ENCODE data around the gene TTC16.

The TTC16 gene

GRCh38 chr9:127770905-127771569 is 55.2 kb downstream of the TTC16 start:
- peak overlapping the region; percentile 96 for H3K27ac Mint-ChIP-seq (ENCODE audit: low read depth)
- DNase-seq (ENCODE audit: low spot score in 2 of 2), result peak; percentile 81 to 91

GRCh38 chr9:127771570-127772189 is 55.8 kb downstream of the TTC16 start:
- DNase-seq (ENCODE audit: low spot score in 2 of 2), result no peak
- H3K4me3 Mint-ChIP-seq, result peak overlapping the region; percentile 87
- H3K36me3 Mint-ChIP-seq (ENCODE audit: insufficient read depth), result peaks cover 59% of the 10 kb centered on the region
- H3K4me1 Mint-ChIP-seq, result peaks cover 56% of the 10 kb centered on the region
- ATAC-seq (replicated peaks; ENCODE audit: extremely low read depth, poor library complexity, severe bottlenecking), result no peak
- no peaks in the 10 kb centered on the region for H3K9me3 Mint-ChIP-seq
- peak overlapping the region; percentile 96 for H3K27ac Mint-ChIP-seq (ENCODE audit: low read depth)
- no peaks in the 10 kb centered on the region for H3K27me3 Mint-ChIP-seq

More at GRCh38 chr9:127770905-127771569, 55.2 kb downstream of the TTC16 start:
- H3K36me3 Mint-ChIP-seq (ENCODE audit: insufficient read depth), result peaks cover 56% of the 10 kb centered on the region
- H3K4me1 Mint-ChIP-seq, result peaks cover 63% of the 10 kb centered on the region
- peak overlapping the region; percentile 87 for H3K4me3 Mint-ChIP-seq
- ATAC-seq (replicated peaks; ENCODE audit: extremely low read depth, poor library complexity, severe bottlenecking), result peak; percentile 88
- H3K9me3 Mint-ChIP-seq, result no peaks in the 10 kb centered on the region
- no peaks in the 10 kb centered on the region for H3K27me3 Mint-ChIP-seq

DNA sequence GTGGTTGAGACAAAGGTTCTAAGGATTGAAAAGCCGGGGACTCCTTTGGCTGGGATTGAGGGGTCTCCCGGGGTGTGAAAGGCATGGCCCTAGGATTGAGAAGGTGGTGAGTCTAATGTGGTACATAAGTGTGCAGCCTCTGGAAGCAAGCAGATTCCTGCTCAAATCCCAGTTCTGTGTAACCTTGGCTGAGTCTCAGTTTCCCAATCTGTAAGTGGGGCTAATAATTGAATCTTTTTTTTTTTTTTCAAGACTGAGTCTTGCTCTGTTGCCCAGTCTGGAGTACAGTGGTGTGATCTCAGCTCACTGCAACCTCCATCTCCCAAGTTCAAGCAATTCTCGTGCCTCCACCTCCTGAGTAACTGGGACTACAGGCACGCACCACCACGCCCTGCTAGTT is 56.7 kb downstream of the TTC16 start:
- no peaks in the 10 kb centered on the region for H3K9me3 Mint-ChIP-seq
- no peak overlapping the region for H3K27ac Mint-ChIP-seq (ENCODE audit: low read depth)
- no peak for ATAC-seq (replicated peaks; ENCODE audit: extremely low read depth, poor library complexity, severe bottlenecking)
- H3K4me3 Mint-ChIP-seq, result peak overlapping the region; percentile 6
- H3K36me3 Mint-ChIP-seq (ENCODE audit: insufficient read depth), result peaks cover 55% of the 10 kb centered on the region
- H3K27me3 Mint-ChIP-seq, result no peaks in the 10 kb centered on the region
- H3K4me1 Mint-ChIP-seq, result peaks cover 51% of the 10 kb centered on the region
- DNase-seq (ENCODE audit: low spot score in 2 of 2), result no peak

DNA sequence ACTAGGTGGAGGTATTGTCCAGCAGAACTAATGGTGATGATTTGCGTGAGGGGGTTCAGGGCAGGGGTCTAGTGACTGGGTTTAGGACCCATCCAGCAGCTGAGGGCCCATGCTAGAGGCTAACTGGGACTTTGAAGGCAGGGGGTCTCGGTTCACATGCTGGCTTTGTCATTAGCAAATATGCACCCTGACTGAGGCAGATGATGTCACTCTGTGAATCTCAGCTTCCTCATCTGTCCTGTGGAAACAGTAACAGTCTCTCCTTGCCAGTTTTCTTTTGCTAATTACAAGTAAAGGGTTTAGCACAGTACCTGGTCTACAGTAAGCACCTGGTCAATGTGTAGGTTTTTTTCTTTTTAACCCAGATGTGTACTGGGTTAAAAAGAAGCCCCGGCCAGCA is 57.4 kb downstream of the TTC16 start:
- peak overlapping the region; percentile 72 for H3K27ac Mint-ChIP-seq (ENCODE audit: low read depth)

GRCh38 chr9:127773981-127774380 is 58.1 kb downstream of the TTC16 start:
- H3K4me3 Mint-ChIP-seq, result peak overlapping the region; percentile 9
- no peaks in the 10 kb centered on the region for H3K27me3 Mint-ChIP-seq
- peaks cover 53% of the 10 kb centered on the region for H3K36me3 Mint-ChIP-seq (ENCODE audit: insufficient read depth)
- ATAC-seq (replicated peaks; ENCODE audit: extremely low read depth, poor library complexity, severe bottlenecking) (no peak), DNase-seq (ENCODE audit: low spot score in 2 of 2) (no peak)
- peak overlapping the region; percentile 72 for H3K27ac Mint-ChIP-seq (ENCODE audit: low read depth)
- H3K4me1 Mint-ChIP-seq, result peaks cover 49% of the 10 kb centered on the region
- H3K9me3 Mint-ChIP-seq, result no peaks in the 10 kb centered on the region

More for the DNA sequence above, 57.4 kb downstream of the TTC16 start:
- no peak overlapping the region for H3K4me3 Mint-ChIP-seq
- H3K9me3 Mint-ChIP-seq, result no peaks in the 10 kb centered on the region
- peaks cover 53% of the 10 kb centered on the region for H3K4me1 Mint-ChIP-seq
- ATAC-seq (replicated peaks; ENCODE audit: extremely low read depth, poor library complexity, severe bottlenecking) (no peak), DNase-seq (ENCODE audit: low spot score in 2 of 2) (no peak)
- no peaks in the 10 kb centered on the region for H3K27me3 Mint-ChIP-seq
- peaks cover 57% of the 10 kb centered on the region for H3K36me3 Mint-ChIP-seq (ENCODE audit: insufficient read depth)

DNA sequence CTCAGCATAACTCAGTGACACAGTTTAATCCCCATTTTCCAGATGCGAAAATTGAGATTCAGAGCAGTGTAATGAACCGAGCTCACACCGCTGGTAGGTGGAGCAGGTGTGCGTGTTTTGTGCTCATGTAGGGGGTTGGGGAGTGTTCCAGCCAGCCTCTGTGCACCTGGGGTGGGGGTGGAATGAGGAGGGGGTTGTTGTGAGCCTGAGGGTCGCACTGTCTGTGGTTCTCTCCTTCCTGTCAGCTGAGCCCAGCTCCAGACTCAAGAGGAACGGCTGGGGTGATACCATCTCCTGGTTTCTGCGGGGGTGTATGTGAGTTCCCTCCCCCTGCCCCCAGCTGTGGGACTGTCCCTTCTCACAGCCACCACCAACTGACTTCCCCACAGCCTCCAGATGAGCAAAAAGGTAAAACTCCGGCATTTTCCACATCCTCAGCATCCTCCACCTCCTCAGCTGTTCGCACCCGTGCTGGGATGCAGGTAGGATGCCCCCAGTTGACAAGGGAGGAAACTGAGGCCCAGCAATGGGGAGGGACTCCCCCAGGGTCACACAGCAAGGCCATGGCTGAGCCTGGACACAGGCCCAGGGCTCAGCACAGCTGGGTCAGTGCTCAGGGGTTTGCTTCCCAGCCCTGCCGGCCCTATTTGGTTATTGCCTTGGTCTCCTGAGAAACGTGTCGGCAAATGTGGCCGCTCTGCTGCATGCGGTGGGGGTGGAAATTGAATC is 60.5 kb downstream of the TTC16 start:
- Mint-ChIP-seq H3K9me3 (no peaks in the 10 kb centered on the region), H3K36me3 (ENCODE audit: insufficient read depth) (peaks cover 49% of the 10 kb centered on the region), H3K27me3 (no peaks in the 10 kb centered on the region), H3K27ac (ENCODE audit: low read depth) (peak overlapping the region; percentile 95), H3K4me1 (peaks cover 45% of the 10 kb centered on the region), H3K4me3 (peak overlapping the region; percentile 96)
- peak; percentile 57 for ATAC-seq (replicated peaks; ENCODE audit: extremely low read depth, poor library complexity, severe bottlenecking)
- peak; percentile 49 to 72 for DNase-seq (ENCODE audit: low spot score in 2 of 2)

GRCh38 chr9:127776924-127777289 is 61.0 kb downstream of the TTC16 start:
- no peaks in the 10 kb centered on the region for H3K9me3 Mint-ChIP-seq
- ATAC-seq (replicated peaks; ENCODE audit: extremely low read depth, poor library complexity, severe bottlenecking) (no peak), DNase-seq (ENCODE audit: low spot score in 2 of 2) (no peak)
- peak overlapping the region; percentile 95 for H3K27ac Mint-ChIP-seq (ENCODE audit: low read depth)
- H3K4me3 Mint-ChIP-seq, result peak overlapping the region; percentile 96
- H3K36me3 Mint-ChIP-seq (ENCODE audit: insufficient read depth), result peaks cover 44% of the 10 kb centered on the region
- peaks cover 46% of the 10 kb centered on the region for H3K4me1 Mint-ChIP-seq
- no peaks in the 10 kb centered on the region for H3K27me3 Mint-ChIP-seq

- ATAC-seq (replicated peaks; ENCODE audit: extremely low read depth, poor library complexity, severe bottlenecking) (no peak), DNase-seq (ENCODE audit: low spot score in 2 of 2) (no peak)
- peaks cover 48% of the 10 kb centered on the region for H3K4me1 Mint-ChIP-seq
- H3K4me3 Mint-ChIP-seq, result peak overlapping the region; percentile 96
- H3K36me3 Mint-ChIP-seq (ENCODE audit: insufficient read depth), result peaks cover 40% of the 10 kb centered on the region
- H3K9me3 Mint-ChIP-seq, result no peaks in the 10 kb centered on the region
- H3K27ac Mint-ChIP-seq (ENCODE audit: low read depth), result peak overlapping the region; percentile 95
- H3K27me3 Mint-ChIP-seq, result no peaks in the 10 kb centered on the region
These were observed 61.6 kb downstream of the TTC16 start for GRCh38 chr9:127777368-127777980.

DNA sequence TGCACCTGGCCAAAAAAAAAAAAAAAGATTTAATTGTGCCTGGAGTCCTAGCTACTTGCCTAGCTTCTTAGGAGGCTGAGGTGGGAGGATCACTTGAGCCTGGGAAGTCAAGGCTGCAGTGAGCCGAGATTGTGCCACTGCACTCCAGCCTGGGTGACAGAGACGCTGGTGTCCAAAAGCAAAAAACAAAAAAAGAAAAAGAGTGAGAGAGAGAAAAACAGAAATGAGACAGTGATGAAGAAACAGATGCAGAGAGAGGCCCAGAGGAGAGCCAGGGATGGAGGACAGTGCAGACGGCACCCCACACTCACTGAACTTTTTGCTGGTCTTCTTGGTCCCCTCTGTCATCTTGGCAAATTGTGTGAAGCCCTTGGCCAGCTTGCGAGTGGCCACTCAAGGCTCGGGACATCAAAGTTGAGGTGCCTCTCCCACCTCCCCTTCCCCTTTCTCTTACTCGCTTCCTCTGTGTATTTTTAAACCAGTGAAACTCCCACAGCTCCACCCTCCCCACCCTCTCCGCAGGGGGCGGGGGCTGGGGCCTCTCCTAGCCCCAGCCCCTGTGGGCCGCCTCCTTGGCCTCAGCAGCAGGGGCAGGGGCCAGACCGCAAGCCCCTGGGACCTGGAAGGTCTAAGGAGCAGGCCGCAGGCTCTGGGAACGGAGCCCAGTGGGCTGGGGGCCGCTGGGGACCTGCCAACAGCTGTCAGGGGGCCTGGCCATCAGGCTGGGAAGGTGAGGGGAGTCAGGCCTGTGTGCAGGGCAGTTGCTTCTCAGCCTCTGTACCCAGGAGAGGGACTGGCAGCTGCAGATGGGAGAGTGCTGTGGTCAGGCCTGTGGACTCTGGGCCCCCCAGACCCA is 62.6 kb downstream of the TTC16 start, which contains the start of gene SH2D3C:
Gene SH2D3C, minus strand, starts transcription at position 387 of the 856 bp plus-strand sequence. Its CDS starts 39 bp downstream, at position 348.
- H3K9me3 Mint-ChIP-seq, result no peaks in the 10 kb centered on the region
- peaks cover 37% of the 10 kb centered on the region for H3K36me3 Mint-ChIP-seq (ENCODE audit: insufficient read depth)
- ATAC-seq (replicated peaks; ENCODE audit: extremely low read depth, poor library complexity, severe bottlenecking), result peak; percentile 15
- no peaks in the 10 kb centered on the region for H3K27me3 Mint-ChIP-seq
- H3K27ac Mint-ChIP-seq (ENCODE audit: low read depth), result peak within 1 kb of the TSS; percentile 95
- H3K4me3 Mint-ChIP-seq, result peak within 1 kb of the TSS; percentile 96
- H3K4me1 Mint-ChIP-seq, result peaks cover 53% of the 10 kb centered on the region
- DNase-seq (ENCODE audit: low spot score in 2 of 2), result no peak

GRCh38 chr9:127779136-127779981 is 63.5 kb downstream of the TTC16 start:
- ATAC-seq (replicated peaks; ENCODE audit: extremely low read depth, poor library complexity, severe bottlenecking) (peak; percentile 44), DNase-seq (ENCODE audit: low spot score in 2 of 2) (peak in 1 of 2 donors; percentile 45)
- Mint-ChIP-seq H3K4me3 (peak overlapping the region; percentile 96), H3K9me3 (no peaks in the 10 kb centered on the region), H3K27me3 (no peaks in the 10 kb centered on the region), H3K4me1 (peaks cover 56% of the 10 kb centered on the region), H3K36me3 (ENCODE audit: insufficient read depth) (peaks cover 33% of the 10 kb centered on the region), H3K27ac (ENCODE audit: low read depth) (peak overlapping the region; percentile 95)
